IPS-20b (cell line): ENCODE results near the gene LRFN4.

Experiments
- H3K27ac ChIP-seq: one replicate; pipeline ENCODE4 v1.5.1; 2013; ENCODE audit warnings: low read length
- H3K27me3 ChIP-seq: 2 replicates; pipeline ENCODE4 v1.6.1; 2013; ENCODE audit warnings: mild to moderate bottlenecking, low read length, inconsistent platforms; ENCODE audit not compliant: insufficient read depth
- H3K36me3 ChIP-seq: 2 replicates; pipeline ENCODE4 v1.6.1; 2013; ENCODE audit warnings: low read depth, mild to moderate bottlenecking, inconsistent platforms, low read length, moderate library complexity; ENCODE audit not compliant: insufficient read depth
- H3K4me1 ChIP-seq: 2 replicates; pipeline ENCODE4 v1.6.1; 2013; ENCODE audit warnings: mild to moderate bottlenecking, control low read depth, inconsistent platforms, low read length, moderate library complexity; ENCODE audit not compliant: insufficient read depth
- H3K4me3 ChIP-seq: 2 replicates; pipeline ENCODE4 v1.5.1; 2013; ENCODE audit warnings: mild to moderate bottlenecking, low read length, inconsistent platforms
- H3K9ac ChIP-seq: 2 replicates; pipeline ENCODE4 v1.6.1; 2013; ENCODE audit warnings: low read depth, mild to moderate bottlenecking, inconsistent platforms, low read length, moderate library complexity
- H3K9me3 ChIP-seq: 2 replicates; pipeline ENCODE4 v1.6.1; 2013; ENCODE audit warnings: mild to moderate bottlenecking, low read depth, low read length, inconsistent platforms; ENCODE audit not compliant: insufficient read depth

Gene LRFN4

GRCh38 chr11:66860449-66860831, 3.6 kb downstream of the LRFN4 start:
- no peaks in the 10 kb centered on the region for H3K9me3 ChIP-seq
- no peak overlapping the region for H3K4me3 ChIP-seq
- H3K27ac ChIP-seq = no peak overlapping the region
- H3K9ac ChIP-seq = no peak overlapping the region
- H3K27me3 ChIP-seq = no peaks in the 10 kb centered on the region
- peaks cover 6% of the 10 kb centered on the region; the same call in 1 of the 2 replicates for H3K36me3 ChIP-seq
- H3K4me1 ChIP-seq = peaks cover 3% of the 10 kb centered on the region; the same call in 1 of the 2 replicates

- peaks cover 6% of the 10 kb centered on the region; the same call in 1 of the 2 replicates for H3K36me3 ChIP-seq
- H3K9me3 ChIP-seq = no peaks in the 10 kb centered on the region
- no peak overlapping the region for H3K27ac ChIP-seq
- no peaks in the 10 kb centered on the region for H3K4me1 ChIP-seq
- H3K4me3 ChIP-seq = no peak overlapping the region
- H3K9ac ChIP-seq = no peak overlapping the region
- H3K27me3 ChIP-seq = no peaks in the 10 kb centered on the region
Observed at GRCh38 chr11:66861038-66861773, 4.3 kb downstream of the LRFN4 start.

- no peak overlapping the region for H3K9ac ChIP-seq
- no peaks in the 10 kb centered on the region for H3K4me1 ChIP-seq
- no peak overlapping the region for H3K27ac ChIP-seq
- H3K9me3 ChIP-seq = no peaks in the 10 kb centered on the region
- peaks cover 6% of the 10 kb centered on the region; the same call in 1 of the 2 replicates for H3K36me3 ChIP-seq
- no peaks in the 10 kb centered on the region for H3K27me3 ChIP-seq
- no peak overlapping the region for H3K4me3 ChIP-seq
Observed at GRCh38 chr11:66861774-66862558, 5.1 kb downstream of the LRFN4 start.

- Histone ChIP-seq H3K27me3 (no peaks in the 10 kb centered on the region), H3K36me3 (peaks cover 6% of the 10 kb centered on the region; the same call in 1 of the 2 replicates), H3K9ac (no peak overlapping the region), H3K4me3 (no peak overlapping the region), H3K9me3 (no peaks in the 10 kb centered on the region), H3K4me1 (no peaks in the 10 kb centered on the region), H3K27ac (no peak overlapping the region)
Observed at GRCh38 chr11:66862559-66863037, 5.7 kb downstream of the LRFN4 start.

GRCh38 chr11:66863428-66864125, 6.7 kb downstream of the LRFN4 start:
- Histone ChIP-seq H3K36me3 (peaks cover 6% of the 10 kb centered on the region; the same call in 1 of the 2 replicates), H3K27me3 (no peaks in the 10 kb centered on the region), H3K4me1 (no peaks in the 10 kb centered on the region), H3K9me3 (no peaks in the 10 kb centered on the region), H3K27ac (no peak overlapping the region), H3K9ac (no peak overlapping the region), H3K4me3 (no peak overlapping the region)

GRCh38 chr11:66864172-66864901, 7.5 kb downstream of the LRFN4 start:
- Histone ChIP-seq H3K27ac (no peak overlapping the region), H3K36me3 (peaks cover under 1% of the 10 kb centered on the region; the same call in 1 of the 2 replicates), H3K4me3 (no peak overlapping the region), H3K27me3 (no peaks in the 10 kb centered on the region), H3K9me3 (no peaks in the 10 kb centered on the region), H3K9ac (no peak overlapping the region), H3K4me1 (no peaks in the 10 kb centered on the region)

- H3K9me3 ChIP-seq = no peaks in the 10 kb centered on the region
- no peak overlapping the region for H3K9ac ChIP-seq
- H3K27me3 ChIP-seq = no peaks in the 10 kb centered on the region
- no peaks in the 10 kb centered on the region for H3K36me3 ChIP-seq
- H3K4me1 ChIP-seq = no peaks in the 10 kb centered on the region
- H3K27ac ChIP-seq = no peak overlapping the region
- H3K4me3 ChIP-seq = no peak overlapping the region
Observed at GRCh38 chr11:66864924-66865697, 8.2 kb downstream of the LRFN4 start.

- Histone ChIP-seq H3K9ac (no peak overlapping the region), H3K27me3 (no peaks in the 10 kb centered on the region), H3K36me3 (no peaks in the 10 kb centered on the region), H3K27ac (no peak overlapping the region), H3K9me3 (no peaks in the 10 kb centered on the region), H3K4me3 (no peak overlapping the region), H3K4me1 (no peaks in the 10 kb centered on the region)
Observed at GRCh38 chr11:66866007-66866406, 9.1 kb downstream of the LRFN4 start.

GRCh38 chr11:66866511-66866986, 9.7 kb downstream of the LRFN4 start:
- Histone ChIP-seq H3K27ac (no peak overlapping the region), H3K4me3 (no peak overlapping the region), H3K4me1 (no peaks in the 10 kb centered on the region), H3K27me3 (no peaks in the 10 kb centered on the region), H3K9ac (no peak overlapping the region), H3K36me3 (no peaks in the 10 kb centered on the region), H3K9me3 (no peaks in the 10 kb centered on the region)

- no peak overlapping the region for H3K27ac ChIP-seq
- H3K9ac ChIP-seq = no peak overlapping the region
- H3K27me3 ChIP-seq = no peaks in the 10 kb centered on the region
- no peaks in the 10 kb centered on the region for H3K36me3 ChIP-seq
- no peak overlapping the region for H3K4me3 ChIP-seq
- no peaks in the 10 kb centered on the region for H3K4me1 ChIP-seq
- no peaks in the 10 kb centered on the region for H3K9me3 ChIP-seq
Observed at GRCh38 chr11:66867425-66868040, 10.7 kb downstream of the LRFN4 start.
